Activated CD8-positive, alpha-beta T cell treated with anti-CD3 and anti-CD28 coated beads for 36 hours (primary cell): ENCODE measurements around the gene RGS5. TPM values are rescaled to one million over a fixed set of nuclear protein-coding genes. Genes with fewer than 3 reads are reported as not detected.

ENCODE experiments used
- ATAC-seq: fragments of 200-7000 bp; cut with Tn5 transposase; one replicate; pipeline ENCODE4 v1.10.0; 2021; ENCODE audit warnings: mild to moderate bottlenecking, moderate library complexity
- CTCF ChIA-PET: fragments of 350-600 bp; sonication (Branson Sonifier 250); formaldehyde crosslinking; loops from one replicate; lab custom pipeline; 2021; ENCODE audit warnings: antibody characterized with exemption; lab: Charles Lee
- POLR2A ChIA-PET: fragments of 350-600 bp; sonication (Branson Sonifier 250); formaldehyde crosslinking; loops from one replicate; lab custom pipeline; 2021; ENCODE audit warnings: antibody characterized with exemption; lab: Charles Lee
- DNase-seq: peaks from one replicate; pipeline ENCODE4 v3.0.0-alpha.2; 2020
- H3K27ac Mint-ChIP-seq: one replicate; pipeline ENCODE4 v1.8.0; 2021; ENCODE audit warnings: mild to moderate bottlenecking, mixed read lengths
- H3K27me3 Mint-ChIP-seq: one replicate; pipeline ENCODE4 v1.8.0; 2021; ENCODE audit warnings: mixed read lengths
- H3K36me3 Mint-ChIP-seq: one replicate; pipeline ENCODE4 v1.8.0; 2021; ENCODE audit warnings: low read depth, mixed read lengths
- H3K4me1 Mint-ChIP-seq: one replicate; pipeline ENCODE4 v1.8.0; 2021; ENCODE audit warnings: low read depth, mixed read lengths
- H3K4me3 Mint-ChIP-seq: one replicate; pipeline ENCODE4 v1.8.0; 2021; ENCODE audit warnings: mild to moderate bottlenecking, moderate library complexity, mixed read lengths
- H3K9me3 Mint-ChIP-seq: one replicate; pipeline ENCODE4 v1.8.0; 2021; ENCODE audit warnings: mixed read lengths
- intact Hi-C: fragments of 100-400 bp; cut with micrococcal nuclease; formaldehyde crosslinking; loops from one replicate; pipeline ENCODE4 v1.10.0; 2022
- total RNA-seq, 2 experiments: library from RNA; stranded (reverse); gene quantifications; one replicate each; pipeline ENCODE4 v1.2.3, GENCODE V29; 2021
- TF ChIP-seq, protein P1 (sequence below): fragments of 200-600 bp; IDR thresholded peaks from one replicate; pipeline ENCODE4 v1.8.0; 2022; ENCODE audit warnings: antibody characterized with exemption, mild to moderate bottlenecking

Gene RGS5
- total RNA-seq, 2 experiments from 2014 or later: 3.6 to 6.0 TPM

DNA sequence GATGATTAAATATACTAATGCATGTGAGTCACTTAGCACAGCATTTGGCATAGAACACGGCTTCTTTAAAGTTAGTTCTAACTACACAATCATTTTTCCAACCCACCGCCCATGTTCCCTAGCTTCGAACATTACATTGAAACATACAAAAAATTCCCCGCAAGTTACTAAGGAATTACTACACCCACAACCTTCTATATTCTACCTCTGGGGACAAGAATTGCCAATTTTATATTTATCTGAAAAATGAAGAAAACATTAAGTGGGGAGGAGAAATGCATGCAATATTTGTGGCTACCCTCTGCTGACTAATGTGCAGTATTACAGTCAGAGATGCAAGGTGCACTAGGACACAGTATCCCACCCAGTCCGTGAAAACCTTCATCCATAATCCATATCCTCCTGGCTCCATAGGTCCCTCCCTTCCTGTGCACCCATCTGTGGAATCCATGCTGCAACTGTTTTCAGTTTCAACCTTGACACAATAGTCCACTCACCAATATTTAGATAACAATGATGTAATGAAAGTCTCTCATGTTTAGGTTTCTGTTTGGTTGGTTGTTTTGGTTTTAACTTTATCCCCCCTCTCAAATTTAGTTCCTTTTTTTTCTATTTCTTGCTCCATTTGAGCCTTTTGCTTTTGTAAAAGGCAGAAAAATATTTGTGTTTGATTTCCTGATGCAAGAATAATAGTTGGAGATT lies 31.6 kb downstream of the RGS5 start:
- TF ChIP-seq, protein P1, sequence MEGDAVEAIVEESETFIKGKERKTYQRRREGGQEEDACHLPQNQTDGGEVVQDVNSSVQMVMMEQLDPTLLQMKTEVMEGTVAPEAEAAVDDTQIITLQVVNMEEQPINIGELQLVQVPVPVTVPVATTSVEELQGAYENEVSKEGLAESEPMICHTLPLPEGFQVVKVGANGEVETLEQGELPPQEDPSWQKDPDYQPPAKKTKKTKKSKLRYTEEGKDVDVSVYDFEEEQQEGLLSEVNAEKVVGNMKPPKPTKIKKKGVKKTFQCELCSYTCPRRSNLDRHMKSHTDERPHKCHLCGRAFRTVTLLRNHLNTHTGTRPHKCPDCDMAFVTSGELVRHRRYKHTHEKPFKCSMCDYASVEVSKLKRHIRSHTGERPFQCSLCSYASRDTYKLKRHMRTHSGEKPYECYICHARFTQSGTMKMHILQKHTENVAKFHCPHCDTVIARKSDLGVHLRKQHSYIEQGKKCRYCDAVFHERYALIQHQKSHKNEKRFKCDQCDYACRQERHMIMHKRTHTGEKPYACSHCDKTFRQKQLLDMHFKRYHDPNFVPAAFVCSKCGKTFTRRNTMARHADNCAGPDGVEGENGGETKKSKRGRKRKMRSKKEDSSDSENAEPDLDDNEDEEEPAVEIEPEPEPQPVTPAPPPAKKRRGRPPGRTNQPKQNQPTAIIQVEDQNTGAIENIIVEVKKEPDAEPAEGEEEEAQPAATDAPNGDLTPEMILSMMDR: peak; percentile 21
- H3K4me1 Mint-ChIP-seq: no peaks in the 10 kb centered on the region
- H3K27me3 Mint-ChIP-seq: peaks cover 3% of the 10 kb centered on the region
- POLR2A ChIA-PET: no interaction called here
- no peak for DNase-seq
- CTCF ChIA-PET: no interaction called here
- H3K27ac Mint-ChIP-seq: no peak overlapping the region
- H3K36me3 Mint-ChIP-seq: no peaks in the 10 kb centered on the region
- H3K4me3 Mint-ChIP-seq: no peak overlapping the region
- H3K9me3 Mint-ChIP-seq: no peaks in the 10 kb centered on the region
- ATAC-seq: no peak
- intact Hi-C loops: loop anchor here (5.0 to 10.0 kb wide), 2 partner anchors 99 to 144 kb away; no protein-coding TSS in a partner anchor

DNA sequence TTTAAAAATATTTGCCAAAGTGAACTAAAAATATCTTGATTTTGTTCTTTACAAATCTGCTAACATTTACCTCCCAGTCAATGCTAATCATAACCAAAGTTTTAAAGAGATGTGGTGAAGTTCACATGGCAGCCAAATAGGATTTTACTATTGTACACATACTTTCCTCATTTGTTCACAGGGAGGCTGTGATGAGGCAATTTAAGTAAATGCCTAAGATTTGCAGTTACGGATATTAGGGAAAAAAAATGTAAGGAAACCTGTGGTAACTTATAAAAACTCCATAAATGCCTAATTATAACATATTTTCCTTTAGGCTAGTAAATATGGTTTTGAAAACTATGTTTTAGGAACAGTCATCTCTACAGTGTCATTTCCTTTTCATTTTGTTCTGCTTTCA lies 32.4 kb downstream of the RGS5 start:
- ChIA-PET CTCF (no interaction called here), POLR2A (no interaction called here)
- H3K4me3 Mint-ChIP-seq: no peak overlapping the region
- H3K36me3 Mint-ChIP-seq: no peaks in the 10 kb centered on the region
- no peaks in the 10 kb centered on the region for H3K9me3 Mint-ChIP-seq
- DNase-seq (no peak), ATAC-seq (no peak)
- no peak overlapping the region for H3K27ac Mint-ChIP-seq
- H3K27me3 Mint-ChIP-seq: peaks cover 3% of the 10 kb centered on the region
- no peaks in the 10 kb centered on the region for H3K4me1 Mint-ChIP-seq
- TF ChIP-seq, protein P1: no peak
- intact Hi-C loops: loop anchor here (5.0 to 10.0 kb wide), 2 partner anchors 98 to 144 kb away; no protein-coding TSS in a partner anchor

DNA sequence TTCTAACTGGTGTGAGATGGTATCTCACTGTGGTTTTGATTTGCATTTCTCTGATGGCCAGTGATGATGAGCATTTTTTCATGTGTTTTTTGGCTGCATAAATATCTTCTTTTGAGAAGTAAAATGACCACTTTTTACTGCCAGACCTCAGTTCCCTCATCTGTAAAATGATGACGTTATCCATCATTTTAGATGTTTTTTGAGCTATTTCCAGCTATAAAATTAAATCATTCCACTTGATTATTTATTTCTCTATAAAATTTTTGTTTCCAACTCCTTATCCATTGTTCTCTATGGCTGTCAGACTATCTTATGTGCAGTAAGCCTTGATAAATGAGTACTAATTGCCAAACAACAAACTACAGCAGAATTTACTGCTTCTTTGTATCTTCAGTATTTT lies 33.2 kb downstream of the RGS5 start:
- POLR2A ChIA-PET: no interaction called here
- intact Hi-C loops: no loop called here

GRCh38 chr1:163168053-163168452 lies 34.7 kb downstream of the RGS5 start:
- no peak for DNase-seq
- H3K27ac Mint-ChIP-seq: no peak overlapping the region
- H3K4me3 Mint-ChIP-seq: no peak overlapping the region
- CTCF ChIA-PET: no interaction called here
- TF ChIP-seq, protein P1: no peak
- no peaks in the 10 kb centered on the region for H3K4me1 Mint-ChIP-seq
- no peaks in the 10 kb centered on the region for H3K36me3 Mint-ChIP-seq
- no peaks in the 10 kb centered on the region for H3K27me3 Mint-ChIP-seq
- intact Hi-C loops: no loop called here
- H3K9me3 Mint-ChIP-seq: no peaks in the 10 kb centered on the region
- ATAC-seq: no peak
- POLR2A ChIA-PET: interaction anchor here (0.5 kb wide), 1 partner anchor 1725 kb away, joined by 3 read pairs; no protein-coding TSS in a partner anchor

More for the DNA sequence above, 33.2 kb downstream of the RGS5 start:
- ATAC-seq: no peak
- no peaks in the 10 kb centered on the region for H3K9me3 Mint-ChIP-seq
- H3K27me3 Mint-ChIP-seq: no peaks in the 10 kb centered on the region
- CTCF ChIA-PET: no interaction called here
- DNase-seq: no peak
- no peaks in the 10 kb centered on the region for H3K4me1 Mint-ChIP-seq
- no peak overlapping the region for H3K27ac Mint-ChIP-seq
- no peak overlapping the region for H3K4me3 Mint-ChIP-seq
- TF ChIP-seq, protein P1: no peak
- no peaks in the 10 kb centered on the region for H3K36me3 Mint-ChIP-seq

- POLR2A ChIA-PET: no interaction called here
- Mint-ChIP-seq H3K36me3 (no peaks in the 10 kb centered on the region), H3K4me1 (no peaks in the 10 kb centered on the region), H3K9me3 (no peaks in the 10 kb centered on the region), H3K4me3 (no peak overlapping the region), H3K27ac (no peak overlapping the region), H3K27me3 (no peaks in the 10 kb centered on the region)
- intact Hi-C loops: no loop called here
- DNase-seq (no peak), ATAC-seq (no peak)
- TF ChIP-seq, protein P1: no peak
- CTCF ChIA-PET: interaction anchor here (1.0 to 2.2 kb wide), 3 partner anchors 8 to 14 kb away, joined by 3 to 8 read pairs (median 3); no protein-coding TSS in a partner anchor
Observed at GRCh38 chr1:163166886-163167555, 35.7 kb downstream of the RGS5 start.
